ENCODE results near the gene CSNK1E. TPM values are rescaled to one million over a fixed set of nuclear protein-coding genes. Genes with fewer than 3 reads are reported as not detected.
A peak's percentile ranks its signal among the peaks of the same experiment; 100 is the strongest.

CSNK1E gene
- total and polyA plus RNA-seq, 2 donors from 2014 or later: 33.6 to 101 TPM

GRCh38 chr22:38352436-38352835 is 35.2 kb upstream of the CSNK1E start:
- H3K9me3 ChIP-seq (ENCODE audit: control insufficient read depth in 2 of 3, insufficient read depth in 1 of 3, low read length in 3 of 3): no peaks in the 10 kb centered on the region
- H3K36me3 ChIP-seq (ENCODE audit: control insufficient read depth in 2 of 3, insufficient read depth in 3 of 3, low read length in 3 of 3): no peaks in the 10 kb centered on the region
- DNase-seq (peak in 1 of 5 donors; percentile 46), FAIRE-seq (no peak)
- no peak overlapping the region for H3K9ac ChIP-seq (ENCODE audit: low read length in 3 of 3)
- H3K4me3 ChIP-seq (ENCODE audit: low read length in 3 of 3): no peak overlapping the region
- no peak for TF ChIP-seq CTCF (IDR thresholded peaks at IDR 0.05; ENCODE audit: borderline replicate concordance, extremely low read depth, insufficient read depth)
- no peaks in the 10 kb centered on the region for H3K4me1 ChIP-seq (ENCODE audit: control insufficient read depth in 2 of 3, insufficient read depth in 2 of 3, low read depth in 1 of 3, low read length in 3 of 3)
- H3K27me3 ChIP-seq (ENCODE audit: control insufficient read depth, insufficient read depth, low read length): no peaks in the 10 kb centered on the region
- intact Hi-C loops (cut with DNase I): no loop called here
- H3K27ac ChIP-seq (ENCODE audit: low read depth in 2 of 2, low read length in 2 of 2): no peak overlapping the region

- Histone ChIP-seq H3K27me3 (ENCODE audit: control insufficient read depth, insufficient read depth, low read length) (no peaks in the 10 kb centered on the region), H3K27ac (ENCODE audit: low read depth in 2 of 2, low read length in 2 of 2) (no peak overlapping the region), H3K36me3 (ENCODE audit: control insufficient read depth in 2 of 3, insufficient read depth in 3 of 3, low read length in 3 of 3) (no peaks in the 10 kb centered on the region), H3K9ac (ENCODE audit: low read length in 3 of 3) (no peak overlapping the region), H3K4me1 (ENCODE audit: control insufficient read depth in 2 of 3, insufficient read depth in 2 of 3, low read depth in 1 of 3, low read length in 3 of 3) (no peaks in the 10 kb centered on the region), H3K9me3 (ENCODE audit: control insufficient read depth in 2 of 3, insufficient read depth in 1 of 3, low read length in 3 of 3) (no peaks in the 10 kb centered on the region), H3K4me3 (ENCODE audit: low read length in 3 of 3) (no peak overlapping the region)
- FAIRE-seq (no peak), DNase-seq (peak in 1 of 5 donors; percentile 48)
- no peak for TF ChIP-seq CTCF (IDR thresholded peaks at IDR 0.05; ENCODE audit: borderline replicate concordance, extremely low read depth, insufficient read depth)
- intact Hi-C loops (cut with DNase I): no loop called here
These were observed 33.5 kb upstream of the CSNK1E start for GRCh38 chr22:38350444-38351359.

GRCh38 chr22:38348751-38349496 is 31.7 kb upstream of the CSNK1E start:
- Histone ChIP-seq H3K27ac (ENCODE audit: low read depth in 2 of 2, low read length in 2 of 2) (no peak overlapping the region), H3K9me3 (ENCODE audit: control insufficient read depth in 2 of 3, insufficient read depth in 1 of 3, low read length in 3 of 3) (no peaks in the 10 kb centered on the region), H3K27me3 (ENCODE audit: control insufficient read depth, insufficient read depth, low read length) (no peaks in the 10 kb centered on the region), H3K9ac (ENCODE audit: low read length in 3 of 3) (no peak overlapping the region), H3K4me3 (ENCODE audit: low read length in 3 of 3) (no peak overlapping the region), H3K36me3 (ENCODE audit: control insufficient read depth in 2 of 3, insufficient read depth in 3 of 3, low read length in 3 of 3) (no peaks in the 10 kb centered on the region), H3K4me1 (ENCODE audit: control insufficient read depth in 2 of 3, insufficient read depth in 2 of 3, low read depth in 1 of 3, low read length in 3 of 3) (no peaks in the 10 kb centered on the region)
- intact Hi-C loops (cut with DNase I): no loop called here
- FAIRE-seq (no peak), DNase-seq (peak in 1 of 5 donors; percentile 48)
- no peak for TF ChIP-seq CTCF (IDR thresholded peaks at IDR 0.05; ENCODE audit: borderline replicate concordance, extremely low read depth, insufficient read depth)
